CD4-positive, alpha-beta T cell treated with Interleukin-12 subunit alpha and Interleukin-12 subunit beta, for 1 hour (primary cell): ENCODE results near the gene TIMM10.
A peak's percentile ranks its signal among the peaks of the same experiment; 100 is the strongest.

Experiments used
- DNase-seq: peaks from one replicate; pipeline ENCODE4 v3.0.0-alpha.2; 2020

TIMM10 gene

DNA sequence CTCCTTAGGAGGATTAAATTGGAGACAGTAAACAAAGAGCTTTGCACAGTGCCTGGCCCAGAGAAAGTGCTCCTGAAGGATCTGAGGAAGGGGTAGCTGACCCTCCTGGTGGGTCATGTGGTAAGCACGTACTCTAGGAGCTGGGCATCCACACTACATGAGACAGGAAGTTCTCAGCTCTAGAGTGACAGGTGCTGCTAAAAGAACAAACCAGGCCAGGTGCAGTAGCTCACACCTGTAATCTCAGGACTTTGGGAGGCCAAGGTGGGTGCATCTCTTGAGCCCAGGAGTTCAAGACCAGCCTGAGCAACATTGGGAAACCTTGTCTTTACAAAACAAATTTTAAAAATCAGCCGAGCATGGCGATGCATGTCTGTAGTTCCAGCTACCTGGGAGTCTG is 28.2 kb downstream of the TIMM10 start:
- DNase-seq = no peak

- DNase-seq = no peak
Measured at GRCh38 chr11:57501953-57502352, 28.6 kb downstream of the TIMM10 start.

GRCh38 chr11:57500926-57501325 is 29.6 kb downstream of the TIMM10 start:
- no peak for DNase-seq

- DNase-seq = no peak
Measured at GRCh38 chr11:57500515-57500914, 30.0 kb downstream of the TIMM10 start.

- DNase-seq = no peak
Measured at GRCh38 chr11:57499983-57500461, 30.5 kb downstream of the TIMM10 start.

- peak; percentile 36 for DNase-seq
Measured at GRCh38 chr11:57499413-57499982, 31.1 kb downstream of the TIMM10 start.

DNA sequence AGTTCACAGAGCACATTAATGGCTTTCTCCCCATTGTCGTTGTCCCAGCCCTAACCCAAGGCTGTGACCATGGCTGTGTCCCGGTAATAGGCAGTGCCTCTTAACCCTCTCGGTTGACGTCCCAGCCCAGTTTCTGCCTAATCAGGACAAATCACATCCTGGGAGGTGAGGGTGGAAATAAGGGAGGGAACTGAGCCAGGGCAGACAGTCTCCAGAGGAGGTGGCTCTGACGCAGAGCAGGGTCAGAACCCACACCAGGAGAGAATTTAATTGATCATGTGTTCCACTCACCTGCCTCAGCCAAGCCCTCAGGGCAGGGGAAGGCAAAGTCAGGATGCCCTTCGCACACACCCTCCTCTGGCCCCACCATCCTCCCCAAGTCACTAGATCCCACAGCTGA is 32.0 kb downstream of the TIMM10 start:
- no peak for DNase-seq

- no peak for DNase-seq
Measured at GRCh38 chr11:57497303-57498247, 33.0 kb downstream of the TIMM10 start.

GRCh38 chr11:57496109-57496820 is 34.3 kb downstream of the TIMM10 start:
- DNase-seq = no peak

GRCh38 chr11:57493507-57494503 is 36.7 kb downstream of the TIMM10 start:
- peak; percentile 76 for DNase-seq

DNA sequence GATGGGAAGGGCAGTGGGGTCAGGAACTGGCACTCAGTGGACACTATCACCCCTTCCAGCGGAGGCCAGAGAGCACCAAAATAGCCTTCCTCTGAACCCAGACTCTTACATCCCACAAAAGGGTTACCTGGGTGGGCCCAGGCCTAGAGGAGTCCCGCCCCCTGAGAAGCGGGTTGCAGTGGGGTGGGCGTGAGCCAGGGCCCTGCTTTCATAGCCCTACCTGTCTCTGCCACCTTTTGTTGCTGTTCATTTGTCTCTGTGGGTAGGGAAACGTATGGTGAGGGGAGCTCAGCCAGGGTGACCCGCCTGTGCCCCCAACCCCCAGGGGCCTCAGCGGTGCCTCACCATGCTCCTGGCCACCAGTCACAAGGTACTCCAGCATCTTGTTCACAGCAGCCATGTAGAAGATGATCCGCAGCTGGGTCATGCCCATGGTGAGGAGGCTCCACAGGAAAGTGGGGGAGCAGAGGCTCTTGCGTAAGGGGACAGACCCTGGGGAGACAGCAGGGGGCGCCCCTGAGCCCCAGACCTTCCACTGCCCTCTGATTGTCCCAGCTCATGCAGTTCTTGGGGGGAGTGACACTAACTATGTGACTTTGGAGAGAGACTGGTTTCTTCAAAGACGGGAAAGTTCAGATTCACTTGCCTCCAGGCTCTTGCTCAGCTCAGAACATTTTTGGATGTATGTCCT is 39.0 kb downstream of the TIMM10 start:
- DNase-seq = peak; percentile 58

DNA sequence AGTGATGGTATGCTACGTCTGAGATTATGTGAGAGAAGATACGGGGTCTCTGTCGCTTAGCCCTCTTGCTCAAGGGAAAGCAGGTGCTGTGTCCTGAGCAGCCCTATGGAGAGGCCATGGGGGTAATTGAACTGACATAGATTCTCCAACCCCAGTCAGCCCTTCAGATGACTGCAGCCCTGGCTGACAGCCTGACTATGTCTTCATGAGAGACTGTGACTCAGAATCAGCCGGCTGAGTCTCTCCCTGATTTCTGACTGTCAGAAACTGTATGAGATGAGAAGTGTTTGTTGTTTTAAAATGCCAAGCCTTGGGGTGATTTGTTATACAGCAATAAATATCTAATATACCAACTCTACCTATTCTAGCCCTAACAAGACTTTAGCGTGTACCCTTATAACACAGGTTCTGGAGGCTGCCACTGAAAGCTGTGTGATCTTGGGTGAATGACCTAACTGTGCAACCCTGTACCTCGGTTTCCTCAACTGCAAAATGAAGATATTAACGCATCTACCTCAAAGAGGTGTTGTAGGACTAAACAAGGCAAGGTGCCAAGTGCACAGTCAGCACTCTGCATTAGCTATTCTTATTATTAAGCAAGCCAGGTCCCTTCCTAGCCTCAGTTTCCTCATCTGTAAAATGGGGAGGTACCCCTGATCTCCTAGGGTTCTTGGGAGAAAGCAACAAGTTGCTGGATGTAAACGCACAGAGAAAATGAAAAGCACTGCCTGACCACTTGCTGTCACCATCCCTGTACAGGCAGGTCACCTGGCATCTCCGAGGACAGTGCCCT is 39.9 kb downstream of the TIMM10 start:
- DNase-seq = no peak

DNA sequence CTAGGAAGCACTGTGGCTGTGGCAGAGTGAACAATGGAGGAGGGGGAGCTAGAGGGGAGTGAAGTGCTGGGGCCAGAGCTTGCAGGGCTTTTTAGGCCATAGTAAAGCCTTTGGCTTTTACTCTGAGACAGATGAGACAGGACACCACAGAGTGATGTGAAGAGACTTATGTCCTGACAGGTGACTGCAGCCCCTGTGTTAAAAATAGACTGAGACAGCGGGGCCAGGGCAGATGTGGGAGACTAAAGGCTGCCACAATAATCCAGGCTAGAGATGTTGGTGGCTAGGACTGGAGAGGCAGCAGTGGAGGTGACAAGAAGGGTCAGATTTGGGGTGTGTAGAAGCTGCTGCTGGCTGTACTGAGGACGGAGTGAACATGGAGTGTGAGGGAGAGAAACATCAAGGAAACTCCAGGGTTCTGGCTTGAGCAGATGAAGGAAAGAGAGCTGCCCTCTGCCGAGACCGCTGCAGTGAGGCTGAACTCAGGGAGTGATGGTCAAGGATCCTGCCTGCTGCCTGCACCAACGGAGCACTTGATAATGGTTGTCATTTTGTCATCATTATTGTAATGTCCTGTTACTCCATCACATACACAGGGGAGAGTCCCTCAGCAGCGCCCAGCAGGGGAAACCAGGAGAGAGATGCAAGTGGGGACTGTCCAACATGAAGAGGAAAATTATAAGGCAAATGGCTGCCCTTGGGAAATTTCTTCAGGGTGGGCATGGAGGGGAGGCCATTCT is 42.5 kb downstream of the TIMM10 start:
- DNase-seq = no peak

DNA sequence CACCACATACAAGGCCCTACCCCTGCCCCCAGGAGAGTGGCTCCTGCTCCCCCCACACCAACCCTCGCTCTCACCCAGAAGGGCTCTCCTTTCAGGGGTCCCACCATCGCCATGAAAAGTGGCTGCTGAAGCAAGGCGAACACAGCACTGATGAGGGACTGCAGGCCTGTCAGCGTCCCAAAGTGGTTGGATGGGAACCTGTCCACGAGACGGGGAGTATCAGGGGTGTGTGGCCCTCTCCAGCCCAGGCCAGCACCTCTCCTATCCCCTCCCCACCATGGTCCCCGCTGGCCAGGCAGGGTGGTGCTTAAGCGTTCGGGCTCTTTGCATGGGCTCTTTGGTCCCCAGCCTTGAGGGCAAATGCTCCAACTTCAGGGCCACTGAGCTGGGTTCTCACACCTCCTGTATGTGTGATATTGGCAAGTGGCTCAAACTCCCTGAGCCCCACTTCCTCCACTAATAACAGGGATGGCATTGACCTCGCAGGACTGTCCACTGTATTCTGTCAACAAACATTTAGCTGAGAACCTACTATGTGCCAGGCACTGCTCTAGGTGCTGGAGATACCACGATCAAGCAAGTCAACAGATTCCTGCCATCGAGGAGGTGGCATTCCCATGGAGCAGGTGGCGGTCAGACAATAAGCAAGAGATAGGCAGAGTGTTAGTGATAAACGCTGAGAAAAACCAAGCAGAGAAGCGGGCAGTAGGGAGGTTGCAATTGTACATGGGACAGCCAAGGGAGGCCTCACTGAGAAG is 43.4 kb downstream of the TIMM10 start:
- no peak for DNase-seq

GRCh38 chr11:57485217-57485990 is 45.1 kb downstream of the TIMM10 start:
- no peak for DNase-seq

DNA sequence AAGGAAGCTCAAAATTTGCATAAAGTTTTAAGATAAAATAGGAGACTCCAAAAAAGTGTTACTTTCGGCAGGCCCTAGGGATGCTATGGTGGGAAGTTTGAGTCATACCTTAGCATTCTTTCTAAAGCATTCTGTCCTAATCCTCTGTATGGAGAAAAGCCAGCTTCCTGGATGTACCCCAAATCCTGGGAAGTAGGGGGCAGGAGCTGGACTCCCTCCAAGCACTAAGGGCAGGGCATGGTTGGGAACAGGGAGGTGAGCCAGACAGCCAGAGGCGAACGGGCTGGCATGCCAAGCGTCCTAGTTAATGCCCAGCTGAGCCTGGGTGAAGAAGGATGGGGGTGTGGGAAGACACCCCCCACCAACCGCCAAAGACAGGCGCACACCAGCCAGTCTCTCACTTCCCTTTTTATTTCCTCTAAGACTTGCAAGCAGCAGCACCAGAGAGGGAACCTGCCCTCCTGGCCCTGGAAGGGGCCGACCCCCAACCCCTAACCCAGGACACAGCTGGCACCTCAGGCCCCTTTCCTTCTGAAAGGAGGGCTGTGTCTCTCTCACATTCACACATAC is 46.3 kb downstream of the TIMM10 start:
- no peak for DNase-seq

GRCh38 chr11:57483562-57483918 is 47.0 kb downstream of the TIMM10 start:
- DNase-seq = no peak
